GM19467 (cell line): ENCODE measurements around the gene LRIF1.
"Not testable (repeated sequence)": the region's sequence is repeated elsewhere in the genome, so short reads cannot be mapped to it uniquely, and the experiment has no call there.

Experiments used
- ATAC-seq: cut with Tn5 transposase; IDR thresholded peaks from one replicate; pipeline ENCODE4 v1.9.1; 2021; ENCODE audit warnings: mild to moderate bottlenecking, moderate library complexity; ENCODE audit not compliant: unreplicated experiment

LRIF1 gene

GRCh38 chr1:110963691-110964454 is at the start of gene LRIF1:
LRIF1 (minus strand) TSS chr1:110963922; CDS start chr1:110963688, 234 bp downstream.
- ATAC-seq = peak; percentile 96

- no peak for ATAC-seq
These were observed 44.3 kb upstream of the LRIF1 start for GRCh38 chr1:111008031-111008430.

GRCh38 chr1:111006556-111006955 is 42.8 kb upstream of the LRIF1 start:
- no peak for ATAC-seq

- not testable (repeated sequence) for ATAC-seq
These were observed 35.9 kb upstream of the LRIF1 start for GRCh38 chr1:110999607-111000006.

- ATAC-seq = not testable (repeated sequence)
These were observed 28.6 kb upstream of the LRIF1 start for GRCh38 chr1:110992329-110992728.

- ATAC-seq = not testable (repeated sequence)
These were observed 27.6 kb upstream of the LRIF1 start for GRCh38 chr1:110991295-110991694.

- ATAC-seq = no peak
These were observed 26.8 kb upstream of the LRIF1 start for GRCh38 chr1:110990541-110990940.

- no peak for ATAC-seq
These were observed 22.7 kb upstream of the LRIF1 start for GRCh38 chr1:110986407-110986891.

GRCh38 chr1:110982320-110982719 is 18.6 kb upstream of the LRIF1 start:
- ATAC-seq = no peak

- no peak for ATAC-seq
These were observed 15.4 kb upstream of the LRIF1 start for GRCh38 chr1:110979154-110979553.

GRCh38 chr1:110976089-110976488 is 12.4 kb upstream of the LRIF1 start:
- no peak for ATAC-seq

GRCh38 chr1:110975265-110975664 is 11.5 kb upstream of the LRIF1 start:
- no peak for ATAC-seq

- ATAC-seq = no peak
These were observed 3.5 kb upstream of the LRIF1 start for GRCh38 chr1:110967256-110967655.

GRCh38 chr1:110964455-110964903 is 757 bp upstream of the LRIF1 start:
- ATAC-seq = no peak

- ATAC-seq = peak; percentile 30
These were observed 631 bp downstream of the LRIF1 start for GRCh38 chr1:110962892-110963690.

- ATAC-seq = no peak
These were observed 1.8 kb downstream of the LRIF1 start for GRCh38 chr1:110961902-110962301.

GRCh38 chr1:110960777-110961420 is 2.8 kb downstream of the LRIF1 start:
- ATAC-seq = no peak

GRCh38 chr1:110957798-110958197 is 5.9 kb downstream of the LRIF1 start:
- no peak for ATAC-seq

GRCh38 chr1:110956586-110956985 is 7.1 kb downstream of the LRIF1 start:
- ATAC-seq = no peak

- ATAC-seq = no peak
These were observed 10.7 kb downstream of the LRIF1 start for GRCh38 chr1:110953031-110953430.

GRCh38 chr1:110952031-110952430 is 11.7 kb downstream of the LRIF1 start:
- ATAC-seq = no peak
